ENCODE data around the gene CATSPERB.
"Not testable (repeated sequence)": the region's sequence is repeated elsewhere in the genome, so short reads cannot be mapped to it uniquely, and the experiment has no call there.

The CATSPERB gene, protein sequence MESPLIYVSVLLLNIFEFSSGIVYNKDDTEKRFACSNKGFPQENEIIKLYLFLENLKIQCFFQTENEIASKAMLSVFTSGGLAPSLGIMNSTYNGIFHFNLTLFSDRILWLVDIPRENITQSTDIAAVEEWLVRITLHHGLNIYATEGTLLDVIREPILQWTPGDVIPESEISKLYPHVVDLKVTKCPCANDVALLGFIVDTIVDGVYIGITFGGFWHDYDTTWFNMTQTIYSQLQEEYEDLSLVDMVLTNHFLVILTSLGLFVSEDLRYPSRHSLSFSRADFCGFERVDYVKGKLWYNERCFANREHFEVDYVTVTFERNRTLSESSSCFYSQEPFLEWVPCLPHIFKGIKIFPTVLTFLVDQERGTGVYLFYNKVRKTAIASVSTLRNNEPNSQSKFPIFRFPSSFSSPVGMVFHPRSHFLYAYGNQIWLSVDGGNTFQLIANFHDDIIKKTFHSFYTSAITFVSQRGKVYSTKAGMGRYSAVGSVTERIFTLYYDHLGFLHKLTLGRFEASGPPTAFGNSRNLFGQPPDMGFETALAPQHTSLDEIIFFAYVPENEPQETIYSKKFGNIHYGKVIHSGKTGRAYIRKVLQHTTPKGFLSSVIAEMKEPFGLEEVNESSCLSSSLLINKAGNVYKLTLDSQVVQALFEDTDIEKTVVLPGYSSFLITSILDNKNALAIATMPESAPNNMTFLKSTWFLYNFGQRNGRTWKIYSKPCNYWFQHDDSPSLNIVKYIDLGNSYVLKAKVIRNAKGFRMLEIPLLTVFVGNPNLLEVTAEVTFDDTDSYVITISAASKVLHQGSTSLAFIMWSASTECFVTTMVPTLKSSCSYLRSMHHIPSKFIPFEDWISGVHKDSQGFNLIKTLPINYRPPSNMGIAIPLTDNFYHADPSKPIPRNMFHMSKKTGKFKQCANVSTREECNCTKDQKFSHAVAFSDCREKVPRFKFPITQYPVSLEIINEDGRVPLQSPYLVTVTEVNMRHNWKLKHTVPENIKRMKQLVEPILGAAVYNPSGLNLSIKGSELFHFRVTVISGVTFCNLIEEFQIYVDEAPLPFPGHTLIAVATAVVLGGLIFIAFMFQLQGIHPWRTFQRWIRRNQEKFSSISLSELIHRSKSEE

GRCh38 chr14:91731986-91732385 is at the start of gene CATSPERB:
CATSPERB (minus strand) TSS chr14:91732086; CDS start chr14:91729479, 2,607 bp downstream.
- no peak for DNase-seq

DNA sequence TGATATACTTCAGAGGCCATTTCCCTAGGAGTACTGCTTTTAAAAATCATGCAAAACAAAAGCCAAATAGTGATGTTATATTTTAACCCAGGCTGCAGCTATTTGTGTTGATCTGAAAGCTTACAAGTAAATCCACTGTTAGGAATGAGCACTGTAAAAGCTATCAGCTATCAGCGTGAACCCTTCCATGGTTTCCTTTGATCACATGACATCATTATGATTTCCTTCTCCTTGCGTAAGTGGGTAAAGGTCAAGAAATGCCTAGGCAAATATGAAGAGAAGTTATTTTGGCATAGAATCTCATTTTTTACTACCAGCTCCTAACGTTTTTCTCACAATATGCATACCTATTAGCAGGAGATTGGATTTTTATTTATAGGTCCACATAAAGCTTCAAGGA is 48.6 kb upstream of the CATSPERB start:
- no peak for DNase-seq

DNA sequence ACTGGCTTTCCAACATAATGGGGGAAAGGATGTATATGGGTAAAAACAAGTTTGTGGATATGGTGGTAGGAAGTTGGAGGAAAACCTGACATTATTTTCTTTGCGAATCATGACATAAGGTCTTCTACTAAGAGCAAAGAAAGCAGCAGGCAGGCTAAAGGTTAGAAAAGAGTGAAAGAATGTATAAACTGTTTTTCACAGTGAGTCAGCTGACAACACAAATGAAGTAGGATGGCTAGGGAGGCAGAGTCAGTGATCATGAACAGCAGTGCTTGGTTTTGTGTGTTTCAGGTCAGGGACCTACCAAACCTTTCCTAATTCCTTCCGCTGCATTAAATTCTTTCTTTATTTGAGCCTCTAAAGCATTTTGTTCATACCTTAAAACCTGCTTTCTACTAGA is 46.3 kb upstream of the CATSPERB start:
- DNase-seq, result no peak

GRCh38 chr14:91774140-91775096 is 42.5 kb upstream of the CATSPERB start:
- no peak for DNase-seq

DNA sequence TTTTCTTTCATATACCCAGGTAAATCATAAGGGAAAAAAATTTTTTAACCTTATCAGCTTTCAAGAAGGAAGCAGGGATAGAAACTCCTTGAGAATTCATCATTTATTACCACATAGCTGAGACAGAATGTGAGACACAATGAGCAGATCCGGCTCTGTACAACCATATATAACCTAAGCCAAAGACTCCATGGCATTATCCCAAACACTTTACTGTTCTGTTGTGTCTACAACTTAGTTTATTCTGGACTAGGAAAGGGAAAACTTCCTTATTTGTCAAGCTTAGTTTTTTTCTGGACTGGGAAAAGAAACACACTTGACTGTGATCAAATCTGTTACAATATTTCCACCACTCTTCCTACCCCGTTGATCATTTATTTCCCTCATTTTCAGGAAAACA is 38.3 kb upstream of the CATSPERB start:
- no peak for DNase-seq

DNA sequence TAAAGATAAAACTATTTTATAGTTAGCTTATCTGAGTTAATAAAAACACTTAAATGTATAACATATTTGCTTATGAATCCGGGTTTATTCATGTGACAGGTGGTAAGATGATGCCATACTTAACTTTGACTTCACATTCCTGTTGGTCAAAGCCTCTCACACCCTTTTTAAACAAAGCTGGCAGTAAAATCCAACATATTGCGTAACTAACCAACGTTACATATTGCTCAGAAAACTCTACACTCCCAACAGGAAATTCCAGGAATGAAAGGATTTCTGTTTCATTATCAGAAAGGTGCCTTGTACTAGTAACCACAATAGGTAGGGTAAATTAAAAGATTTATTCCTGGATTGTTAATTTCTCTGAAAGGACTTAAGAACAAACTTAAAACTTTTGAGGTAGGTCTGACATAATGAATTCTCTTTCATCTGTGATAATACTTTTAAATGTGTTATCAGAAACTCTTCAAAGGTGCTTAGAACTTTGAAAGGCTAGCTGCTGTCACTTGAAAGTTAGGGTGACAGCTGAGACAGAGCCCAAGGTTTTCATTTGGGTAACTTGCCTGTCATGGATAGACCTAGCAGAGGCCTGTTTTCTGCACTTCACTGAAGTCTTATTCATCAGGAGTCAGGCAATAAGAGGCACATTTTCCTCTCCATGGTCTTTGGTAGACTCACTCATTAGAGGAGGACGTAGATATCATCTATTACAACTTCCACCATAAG is 23.8 kb upstream of the CATSPERB start:
- DNase-seq, result no peak

DNA sequence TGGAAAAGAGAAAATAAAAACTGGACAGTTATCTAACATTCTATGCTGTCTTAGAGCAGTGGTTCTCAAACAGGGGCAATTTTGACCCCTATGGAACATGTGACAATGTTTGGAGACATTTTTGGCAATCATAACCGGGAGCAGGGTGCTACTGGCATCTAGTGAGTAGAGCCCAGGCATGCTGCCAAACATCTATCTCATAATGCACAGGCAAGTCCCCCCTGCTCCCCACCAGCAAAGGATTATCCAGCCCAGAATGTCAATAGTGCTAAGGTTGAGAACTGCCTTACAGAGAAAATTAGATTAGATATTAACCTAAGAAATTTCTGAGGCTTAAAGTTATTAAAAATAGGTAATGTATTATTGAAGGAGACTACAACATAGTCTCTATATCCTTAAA is 22.9 kb upstream of the CATSPERB start:
- DNase-seq, result no peak

GRCh38 chr14:91754185-91754584 is 22.3 kb upstream of the CATSPERB start:
- DNase-seq, result no peak

DNA sequence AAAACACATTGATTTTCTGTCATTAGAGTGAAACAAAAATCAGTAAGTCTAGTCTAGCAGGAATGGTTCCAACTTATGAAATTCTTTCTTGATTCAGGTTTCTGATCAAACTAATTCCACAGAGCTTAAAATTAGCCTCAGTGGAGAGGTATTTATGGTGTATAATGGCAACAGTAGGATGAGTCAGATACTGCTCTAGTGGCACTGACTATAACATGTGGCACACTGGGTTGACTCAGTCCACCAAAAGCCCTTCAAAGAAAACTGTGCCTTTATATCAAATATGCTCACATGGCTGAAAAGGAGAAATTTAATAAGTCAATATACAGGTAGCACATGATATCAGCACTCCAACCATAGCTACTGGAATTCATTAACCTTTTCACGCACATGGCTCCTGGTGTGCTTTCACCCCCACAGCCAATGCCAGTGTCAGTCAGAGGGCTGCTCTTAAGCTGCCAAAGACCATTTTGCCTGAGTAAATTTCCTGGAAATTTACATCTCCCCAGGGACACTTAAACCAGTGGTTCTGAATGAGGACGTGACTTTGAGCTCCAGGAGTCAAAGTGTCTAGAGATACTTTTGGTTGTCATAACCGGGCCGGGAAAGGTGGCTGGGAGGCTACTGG is 21.7 kb upstream of the CATSPERB start:
- peak; percentile 20 for DNase-seq

DNA sequence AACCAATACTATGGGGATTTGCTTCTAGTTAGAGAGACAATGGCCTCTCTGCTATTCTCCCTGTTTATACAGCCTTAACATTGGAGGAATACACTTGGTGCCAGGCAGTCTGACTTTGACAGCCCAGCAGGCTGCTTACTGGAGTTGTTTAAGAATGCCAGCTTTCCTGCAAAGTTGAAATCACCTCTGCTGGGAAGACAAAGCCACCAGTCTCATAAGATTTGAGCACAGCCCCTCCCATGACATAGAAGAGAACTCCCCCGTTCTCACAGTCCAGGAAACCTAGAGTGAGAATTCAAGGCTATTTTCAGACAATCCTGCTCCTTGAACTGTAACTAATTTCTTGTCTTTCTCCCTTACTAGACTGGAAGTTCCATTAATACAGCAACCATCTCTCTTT is 21.1 kb upstream of the CATSPERB start:
- no peak for DNase-seq

DNA sequence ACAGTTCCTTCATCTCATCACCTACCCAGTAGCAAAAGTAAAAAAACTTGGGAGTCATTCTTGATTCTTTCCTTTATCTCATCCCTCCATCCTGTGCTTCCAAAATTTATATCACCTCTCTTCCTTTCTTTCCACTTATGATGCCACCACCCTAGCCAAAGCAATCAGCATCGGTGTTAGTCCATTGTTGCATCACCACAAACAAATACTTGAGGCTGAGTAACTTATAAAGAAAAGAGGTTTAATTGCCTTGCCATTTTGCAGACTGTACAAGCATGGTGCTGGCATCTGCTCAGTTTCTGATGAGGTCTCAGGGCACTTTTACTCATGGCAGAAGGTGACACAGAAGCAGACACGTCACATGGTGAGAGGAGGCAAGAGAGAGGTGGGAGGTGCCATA is 19.8 kb upstream of the CATSPERB start:
- no peak for DNase-seq

- DNase-seq, result no peak
Measured at GRCh38 chr14:91750634-91751198, 18.8 kb upstream of the CATSPERB start.

- no peak for DNase-seq
Measured at GRCh38 chr14:91749868-91750267, 18.0 kb upstream of the CATSPERB start.

GRCh38 chr14:91748049-91748448 is 16.2 kb upstream of the CATSPERB start:
- no peak for DNase-seq

- DNase-seq, result no peak
Measured at GRCh38 chr14:91745344-91745743, 13.5 kb upstream of the CATSPERB start.

DNA sequence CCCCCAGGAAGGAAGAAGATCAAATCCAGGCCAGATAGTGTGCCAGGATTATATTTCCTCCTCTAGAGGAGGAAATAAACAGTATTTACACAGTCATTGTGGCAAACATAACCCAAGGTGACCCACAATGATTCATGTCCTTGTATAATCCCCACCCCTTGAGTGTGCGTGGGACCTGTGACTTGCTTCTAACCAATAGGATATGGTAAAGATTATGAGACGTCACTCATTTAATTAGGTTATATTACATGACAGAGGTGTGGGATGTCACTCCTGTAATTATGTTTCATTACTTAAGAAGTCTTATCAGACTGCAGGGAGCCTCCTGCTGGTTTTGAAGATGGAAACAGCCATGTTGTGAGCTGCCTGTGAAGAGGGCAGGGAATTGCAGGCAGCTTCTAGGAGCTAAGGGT is 12.2 kb upstream of the CATSPERB start:
- DNase-seq, result no peak

- no peak for DNase-seq
Measured at GRCh38 chr14:91743305-91743653, 11.4 kb upstream of the CATSPERB start.

DNA sequence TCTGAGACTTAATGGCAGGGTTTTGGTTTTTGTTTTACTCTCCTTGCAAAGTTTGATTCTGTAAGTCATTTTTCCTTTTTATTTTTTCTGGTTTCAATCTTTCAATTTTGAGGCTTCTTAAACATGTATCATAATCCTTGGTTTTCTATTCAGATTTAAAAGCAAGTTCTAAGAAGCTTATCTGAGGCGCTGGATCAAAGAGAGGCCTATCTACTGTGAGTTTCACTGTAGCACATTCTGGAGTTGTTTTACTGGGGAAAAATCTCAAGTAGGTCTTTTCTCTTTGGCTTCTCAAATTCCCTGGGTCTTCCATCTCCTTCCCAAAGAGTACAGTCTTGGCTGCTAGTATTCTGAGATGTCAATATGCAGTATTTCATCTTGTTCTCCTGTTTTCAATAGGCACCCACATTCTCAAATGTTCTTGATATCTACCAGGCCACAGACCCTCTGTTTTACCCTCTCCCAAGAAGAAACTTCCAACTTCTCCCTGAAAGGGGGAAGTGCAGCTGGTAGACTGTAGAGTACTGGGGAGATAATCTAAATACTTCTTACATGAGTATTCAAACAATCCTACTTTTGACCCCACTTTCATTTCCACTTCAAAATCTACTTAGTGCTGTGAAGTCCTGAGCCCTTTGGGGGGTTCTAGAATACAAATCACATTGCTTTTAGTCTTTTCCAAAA is 10.9 kb upstream of the CATSPERB start:
- DNase-seq, result no peak

GRCh38 chr14:91739867-91740266 is 8.0 kb upstream of the CATSPERB start:
- not testable (repeated sequence) for DNase-seq

DNA sequence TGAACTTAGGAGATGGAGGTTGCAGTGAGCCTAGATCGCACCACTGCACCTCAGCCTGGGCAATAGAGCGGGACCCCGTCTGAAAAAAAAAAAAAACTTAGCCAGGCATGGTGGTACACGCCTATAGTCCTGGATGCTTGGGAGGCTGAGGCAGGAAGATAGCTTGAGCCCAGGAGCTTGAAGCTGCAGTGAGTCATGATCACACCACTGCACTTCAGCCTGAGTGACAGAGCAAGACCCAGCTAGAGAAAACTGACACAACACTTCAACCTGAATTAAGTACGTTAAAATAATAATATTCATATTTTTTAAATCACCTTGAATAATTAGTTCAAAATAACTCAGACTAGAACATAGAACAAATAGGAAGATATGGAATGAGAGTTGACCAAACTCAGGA is 5.7 kb upstream of the CATSPERB start:
- DNase-seq, result no peak
